ENCODE data around the gene MEMO1. TPM values are rescaled to one million over a fixed set of nuclear protein-coding genes. Genes with fewer than 3 reads are reported as not detected.
A peak's percentile ranks its signal among the peaks of the same experiment; 100 is the strongest.
"Not testable (repeated sequence)": the region's sequence is repeated elsewhere in the genome, so short reads cannot be mapped to it uniquely, and the experiment has no call there.

The MEMO1 gene
- polyA plus RNA-seq (2013, experiment 1 of 2; ENCODE audit: insufficient read length), result 42.9 TPM
- polyA plus RNA-seq (2013, experiment 2 of 2; ENCODE audit: insufficient read length), result 43.7 TPM

- DNase-seq, result peak; percentile 94
Observed at GRCh38 chr2:32010670-32011484, at the start of gene MEMO1. Gene MEMO1, minus strand, starts transcription at chr2:32011008. Its CDS starts 761 bp downstream, at chr2:32010247.

GRCh38 chr2:32060266-32060665 is 49.5 kb upstream of the MEMO1 start:
- no peak for DNase-seq

DNA sequence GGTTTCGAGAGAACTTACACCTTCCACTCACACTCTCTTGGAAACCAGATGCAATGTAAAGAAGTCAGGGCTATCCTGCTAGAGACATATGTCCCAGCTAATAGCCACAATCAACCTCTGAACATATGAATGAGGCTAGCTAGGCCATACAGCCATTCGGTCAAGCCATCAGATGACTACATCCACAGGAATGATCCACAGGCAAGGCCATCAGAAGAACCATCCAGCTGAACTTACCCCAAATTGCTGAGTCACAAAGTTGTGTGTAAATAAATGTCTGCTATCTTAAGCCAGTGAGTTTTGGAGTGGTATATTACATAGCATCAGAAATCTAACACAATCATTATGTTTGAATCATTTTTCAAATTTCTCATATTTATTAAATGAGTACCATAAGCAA is 47.3 kb upstream of the MEMO1 start:
- peak; percentile 36 for DNase-seq

- DNase-seq, result not testable (repeated sequence)
Observed at GRCh38 chr2:32054583-32054982, 43.8 kb upstream of the MEMO1 start.

GRCh38 chr2:32051836-32052439 is 41.1 kb upstream of the MEMO1 start:
- DNase-seq, result no peak

GRCh38 chr2:32043561-32043960 is 32.8 kb upstream of the MEMO1 start:
- DNase-seq, result no peak

- peak; percentile 90 for DNase-seq
Observed at GRCh38 chr2:32039447-32040219, 28.8 kb upstream of the MEMO1 start, which contains the start of gene DPY30. Gene DPY30, minus strand, starts transcription at chr2:32039805. Its CDS starts 349 bp downstream, at chr2:32039456.

DNA sequence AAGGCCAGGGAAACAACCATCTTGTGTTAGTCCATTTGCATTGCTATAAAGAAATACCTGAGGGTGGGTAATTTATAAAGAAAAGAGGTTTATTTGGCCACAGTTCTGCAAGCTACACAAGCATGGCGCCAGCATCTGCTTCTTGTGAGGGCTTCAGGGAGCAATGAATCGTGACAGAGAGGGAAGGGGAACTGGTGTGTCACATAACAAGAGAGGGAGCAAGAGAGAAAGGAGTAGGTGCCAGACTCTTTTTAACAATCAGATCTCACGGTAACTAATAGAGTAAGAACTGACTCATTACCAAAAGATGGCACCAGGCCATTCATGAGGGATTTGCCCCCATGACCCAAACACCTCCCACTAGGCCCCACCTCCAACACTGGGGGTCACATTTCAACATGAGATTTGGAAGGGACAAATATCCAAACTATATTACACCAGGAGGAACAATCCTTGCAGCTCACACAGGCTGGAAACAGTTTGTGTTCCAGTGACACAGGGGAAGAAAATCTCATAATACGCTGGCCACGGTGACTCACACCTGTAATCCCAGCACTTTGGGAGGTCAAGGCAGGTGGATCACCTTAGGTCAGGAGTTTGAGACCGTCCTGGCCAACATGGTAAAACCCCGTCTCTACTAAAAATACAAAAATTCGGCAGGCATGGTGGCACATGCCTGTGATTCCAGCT is 23.5 kb upstream of the MEMO1 start:
- not testable (repeated sequence) for DNase-seq

- DNase-seq, result not testable (repeated sequence)
Observed at GRCh38 chr2:32018789-32019482, 8.1 kb upstream of the MEMO1 start.

DNA sequence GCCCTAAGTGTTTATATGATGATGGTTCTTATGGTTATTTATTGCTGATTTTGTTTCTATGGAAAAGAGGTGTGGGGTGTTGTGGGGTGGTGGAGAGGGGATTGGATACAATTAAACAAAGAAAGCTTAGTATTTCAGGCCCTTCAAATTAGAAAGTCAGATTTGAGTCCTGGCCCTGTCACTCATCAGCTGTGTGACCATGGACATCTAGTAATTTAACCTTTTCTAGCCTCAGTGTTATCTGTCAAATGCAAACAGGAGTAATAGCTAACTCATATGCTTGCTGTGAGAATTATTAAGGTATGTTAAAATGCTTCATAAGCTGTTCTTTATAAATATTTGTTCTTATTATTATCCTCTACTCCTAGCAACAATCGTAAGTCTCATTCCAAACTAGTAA is 2.1 kb upstream of the MEMO1 start:
- DNase-seq, result no peak

DNA sequence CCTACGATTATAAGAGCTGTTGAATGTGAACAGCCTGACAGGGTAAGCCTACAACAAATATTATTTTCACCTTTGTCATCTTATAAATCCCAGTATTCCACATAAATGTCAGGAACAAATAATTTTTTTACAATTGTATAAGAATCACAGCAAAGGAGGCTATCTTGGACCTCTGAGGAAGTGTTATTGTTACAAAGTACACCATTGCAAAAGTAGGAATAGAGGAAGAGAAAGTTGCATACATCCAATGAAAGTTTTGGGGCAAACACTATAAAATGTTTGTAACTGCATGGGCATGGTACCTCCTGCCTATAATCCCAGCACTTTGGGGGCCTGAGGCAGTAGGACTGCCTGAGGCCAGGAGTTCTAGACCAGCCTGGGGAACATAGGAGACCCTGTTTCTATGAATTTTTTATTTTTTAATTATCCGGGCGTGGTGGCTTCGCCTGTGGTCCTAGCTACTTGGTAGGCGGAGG is 715 bp upstream of the MEMO1 start:
- DNase-seq, result no peak

DNA sequence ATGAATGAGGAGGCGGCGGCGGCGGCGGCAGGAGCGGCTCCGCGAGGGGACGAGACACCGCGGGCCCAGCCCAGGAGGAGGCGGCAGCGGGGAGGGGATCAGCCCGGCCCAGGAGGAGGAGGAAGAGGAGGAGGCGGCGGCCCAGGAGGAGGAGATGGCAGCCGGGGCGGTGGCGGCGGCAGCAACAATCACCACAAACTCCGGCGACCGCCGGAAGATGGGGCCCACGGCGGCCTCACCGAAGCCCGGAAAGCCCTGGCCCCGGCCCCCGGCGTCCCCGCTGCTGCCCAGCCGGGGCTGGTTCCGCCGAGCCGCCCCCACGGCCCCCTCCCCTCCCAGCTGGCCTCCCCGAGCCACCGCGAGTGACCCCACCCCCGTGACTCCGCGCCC is 533 bp downstream of the MEMO1 start:
- peak; percentile 62 for DNase-seq

DNA sequence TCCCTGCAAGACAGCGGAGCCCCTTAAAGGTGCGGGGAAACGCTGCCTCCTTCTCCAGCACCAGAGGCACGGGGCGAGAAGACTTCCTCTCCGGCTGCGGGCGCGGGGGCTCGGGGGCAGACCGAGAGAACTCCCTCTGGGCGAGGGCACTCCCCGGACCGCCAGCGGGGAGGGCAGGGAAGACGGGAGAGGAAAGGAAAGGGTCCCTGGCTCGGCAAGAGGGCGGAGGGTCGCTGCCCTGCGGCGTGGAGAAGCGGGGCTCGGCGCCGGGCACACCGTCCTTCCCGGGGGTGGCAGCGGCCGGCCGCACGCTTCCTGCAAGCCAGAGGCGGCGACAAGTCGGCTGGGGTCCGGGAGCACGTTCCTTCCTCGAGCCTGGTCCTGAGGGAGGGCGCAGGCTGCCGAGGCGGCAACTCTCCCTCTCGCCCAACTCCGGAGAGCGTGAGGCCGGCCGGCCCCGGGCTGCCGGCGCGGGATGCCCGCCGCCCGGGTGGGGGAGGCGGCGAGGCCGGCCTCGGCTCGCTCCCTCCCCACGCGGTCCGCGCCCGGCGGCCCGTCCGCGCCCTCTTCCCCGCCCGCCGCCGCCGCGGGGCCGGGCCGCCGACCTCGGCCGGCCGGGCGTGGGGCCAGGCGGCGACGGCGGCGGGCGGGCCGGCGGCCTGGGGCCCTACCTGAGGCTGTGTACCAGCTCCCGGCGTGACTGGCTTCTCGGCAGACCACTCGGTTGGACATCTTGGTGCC is 1.1 kb downstream of the MEMO1 start:
- DNase-seq, result peak; percentile 31

GRCh38 chr2:32008805-32009515 is 1.8 kb downstream of the MEMO1 start:
- peak; percentile 32 for DNase-seq

- DNase-seq, result no peak
Observed at GRCh38 chr2:32007121-32007391, 3.8 kb downstream of the MEMO1 start.

DNA sequence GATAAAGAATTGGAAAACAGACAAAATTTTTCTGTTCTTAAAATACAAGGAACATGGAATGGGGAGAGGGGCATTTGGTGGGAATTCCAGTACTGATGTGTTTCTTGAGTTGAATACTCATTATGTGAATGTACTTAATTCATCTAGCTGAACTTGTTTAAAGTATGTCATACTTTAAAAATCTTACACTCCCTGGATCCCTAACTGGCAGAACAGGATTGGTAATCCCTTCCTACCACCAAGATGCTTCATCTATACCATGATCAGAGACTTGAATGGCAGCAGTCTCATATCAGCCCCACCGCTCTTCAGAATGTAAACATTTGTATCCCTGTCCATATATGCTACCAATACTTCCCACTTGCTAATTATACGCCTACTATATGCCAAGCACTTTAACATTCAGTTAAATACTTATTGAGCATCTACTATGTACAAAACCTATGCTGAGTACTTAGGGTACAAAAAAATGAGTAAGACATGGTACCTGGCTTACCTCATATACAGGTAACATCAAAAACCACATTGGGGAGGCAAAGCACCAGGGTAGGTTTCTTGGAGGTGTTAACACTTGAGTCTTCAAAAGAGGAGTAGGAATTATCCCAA is 5.3 kb downstream of the MEMO1 start:
- no peak for DNase-seq

DNA sequence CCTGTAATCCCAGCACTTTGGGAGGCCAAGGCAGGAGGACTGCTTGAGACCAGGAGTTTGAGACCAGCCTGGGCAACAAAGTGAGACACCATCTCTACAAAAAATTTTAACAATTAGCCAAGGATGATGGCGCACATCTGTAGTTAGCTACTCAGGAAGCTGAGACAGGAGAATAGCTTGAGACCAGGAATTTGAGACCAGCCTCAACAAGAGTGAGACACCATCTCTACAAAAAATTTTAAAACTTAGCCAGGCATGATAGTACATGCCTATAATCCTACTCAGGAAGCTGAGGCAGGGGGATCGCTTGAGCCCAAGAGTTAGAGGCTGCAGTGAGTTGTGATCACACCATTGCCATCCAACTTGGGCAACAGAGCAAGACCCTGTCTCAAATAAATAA is 7.0 kb downstream of the MEMO1 start:
- no peak for DNase-seq

DNA sequence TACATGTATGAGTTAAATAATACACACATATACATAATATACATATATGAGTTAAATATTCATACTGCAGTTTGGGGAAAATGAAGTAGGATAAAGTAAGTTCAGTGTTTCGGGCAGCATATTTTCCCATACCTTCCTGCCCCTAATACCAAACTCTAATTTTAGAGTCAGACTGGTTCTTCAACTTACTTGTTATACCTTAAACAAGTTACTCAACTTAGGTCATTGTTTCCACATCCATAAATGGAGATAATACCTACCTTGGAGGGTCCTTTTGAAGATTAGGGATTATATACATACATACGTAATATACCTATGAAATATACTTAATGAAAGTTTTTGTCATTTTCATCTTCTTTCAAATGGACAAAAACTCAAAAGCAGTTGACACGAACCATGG is 8.4 kb downstream of the MEMO1 start:
- DNase-seq, result no peak

DNA sequence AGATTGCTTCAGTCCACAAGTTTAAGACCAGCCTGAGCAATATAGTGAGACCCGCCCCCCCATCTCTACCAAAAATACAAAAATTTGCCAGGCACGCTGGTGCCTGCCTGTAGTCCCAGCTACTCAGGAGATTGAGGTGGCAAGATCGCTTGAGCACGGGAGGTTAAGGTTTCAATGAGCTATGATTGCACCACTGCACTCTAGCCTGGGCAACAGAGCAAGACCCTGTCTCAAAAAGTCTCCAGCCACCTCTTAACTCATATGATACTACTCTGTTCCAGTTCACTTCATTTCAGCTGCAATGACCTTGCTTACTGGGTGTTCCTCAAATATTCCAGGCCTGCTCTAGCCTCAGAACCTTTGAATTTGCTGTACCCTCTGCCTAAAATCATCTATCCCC is 11.4 kb downstream of the MEMO1 start:
- DNase-seq, result no peak

- DNase-seq, result no peak
Observed at GRCh38 chr2:31998731-31999383, 12.0 kb downstream of the MEMO1 start.
